NT2/D1 (cell line): ENCODE measurements around the gene DISP2.

Source experiments
- YY1 ChIP-seq: IDR thresholded peaks from 2 replicates; pipeline ENCODE4 v1.6.1; 2011; ENCODE audit not compliant: insufficient read length, insufficient read depth
- ZNF274 ChIP-seq: IDR thresholded peaks from 2 replicates; pipeline ENCODE4 v1.6.1; 2011; ENCODE audit warnings: mild to moderate bottlenecking, low read depth, low read length

DNA sequence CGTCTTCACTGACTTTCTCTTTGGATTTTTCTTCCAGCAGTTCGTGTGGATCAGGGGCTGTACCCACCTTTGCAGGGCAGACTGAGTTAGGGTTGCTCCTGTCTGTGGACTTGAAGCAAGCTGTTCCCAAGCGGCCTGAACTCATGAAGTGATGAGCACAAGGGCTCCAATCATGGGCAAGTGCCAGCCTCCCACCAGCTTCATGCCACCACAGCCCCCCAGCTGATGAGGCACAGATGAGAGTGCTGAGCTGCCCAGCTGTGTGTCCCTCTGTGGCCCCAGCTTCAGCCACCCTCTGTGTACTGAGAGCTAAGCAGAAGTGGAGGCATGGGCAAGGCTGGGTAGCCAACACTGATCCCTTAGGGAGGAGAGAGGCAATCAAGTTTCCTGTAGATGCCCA is 47.0 kb upstream of the DISP2 start:
- TF ChIP-seq YY1: no peak
- no peak for TF ChIP-seq ZNF274
